ENCODE data around the gene CDC5L. TPM values are rescaled to one million over a fixed set of nuclear protein-coding genes. Genes with fewer than 3 reads are reported as not detected.

Gene CDC5L
- total RNA-seq, 1 experiment from 2014 or later, result 24.6 TPM

GRCh38 chr6:44470115-44470464 is 82.6 kb downstream of the CDC5L start:
- H3K4me3 ChIP-seq (replicated peaks in 1 of 2; ENCODE audit: low read depth in 1 of 2, low read length in 2 of 2), result no peak overlapping the region
- ChIA-PET RAD21 (ENCODE audit: low non-redundant PET in 1 of 2, low total read pairs in 2 of 2, uncharacterized antibody in 2 of 2, unreplicated experiment in 2 of 2) (no interaction called here), POLR2A (no interaction called here), CTCF (interaction anchor here (0.7 to 2.9 kb wide), 14 partner anchors 11 to 1453 kb away, joined by 3 to 24 read pairs (median 6); no protein-coding TSS in a partner anchor)
- H3K79me2 ChIP-seq (ENCODE audit: insufficient read depth, low read length), result no peaks in the 10 kb centered on the region
- no peak for ATAC-seq
- TF ChIP-seq TCF7L2 (IDR thresholded peaks at IDR 0.05; ENCODE audit: borderline replicate concordance, extremely low read depth, insufficient read depth, insufficient read length), result no peak
- TF ChIP-seq ELF1 (IDR thresholded peaks at IDR 0.05; ENCODE audit: borderline replicate concordance, low read depth), result no peak
- TF ChIP-seq, protein P1, sequence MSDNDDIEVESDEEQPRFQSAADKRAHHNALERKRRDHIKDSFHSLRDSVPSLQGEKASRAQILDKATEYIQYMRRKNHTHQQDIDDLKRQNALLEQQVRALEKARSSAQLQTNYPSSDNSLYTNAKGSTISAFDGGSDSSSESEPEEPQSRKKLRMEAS (IDR thresholded peaks at IDR 0.05), result no peak
- no peak for TF ChIP-seq POLR2AphosphoS5 (IDR thresholded peaks at IDR 0.05; ENCODE audit: low read depth, low read length)
- TF ChIP-seq SIN3A (IDR thresholded peaks at IDR 0.05; ENCODE audit: low read depth), result no peak
- H4K20me1 ChIP-seq (ENCODE audit: insufficient read depth), result no peaks in the 10 kb centered on the region
- H3K36me3 ChIP-seq (ENCODE audit: control insufficient read depth in 1 of 2, insufficient read depth in 2 of 2, low read length in 2 of 2), result no peaks in the 10 kb centered on the region
- no peaks in the 10 kb centered on the region for H3K9me2 ChIP-seq (ENCODE audit: insufficient read depth)
- no TSS peak for BruUV-seq (replicated peaks)
- H3K9me3 ChIP-seq (ENCODE audit: control insufficient read depth in 1 of 2, insufficient read depth in 1 of 2, low read depth in 1 of 2, low read length in 2 of 2), result no peaks in the 10 kb centered on the region
- peak overlapping the region; percentile 84 for H2AFZ ChIP-seq (ENCODE audit: low read depth, low read length, poor library complexity, severe bottlenecking)
- no peak for DNase-seq (ENCODE audit: low read depth, low spot score)
- peaks cover 3 to 10% of the 10 kb centered on the region in 2 experiments; a peak in 3 of 4 replicates for H3K4me1 ChIP-seq (ENCODE audit: control insufficient read depth in 1 of 2, insufficient read depth in 2 of 2, low read length in 2 of 2)
- intact Hi-C loops (cut with micrococcal nuclease), result loop anchor here (10.0 kb wide), 3 partner anchors 125 to 1245 kb away; no protein-coding TSS in a partner anchor
- H3K9ac ChIP-seq (ENCODE audit: low read length), result no peak overlapping the region
- H3K4me2 ChIP-seq (ENCODE audit: low read length), result peak overlapping the region; percentile 50
- no peaks in the 10 kb centered on the region for H3K27me3 ChIP-seq (ENCODE audit: insufficient read depth, low read length)
- no peak overlapping the region for H3K27ac ChIP-seq (ENCODE audit: low read depth, low read length)

DNA sequence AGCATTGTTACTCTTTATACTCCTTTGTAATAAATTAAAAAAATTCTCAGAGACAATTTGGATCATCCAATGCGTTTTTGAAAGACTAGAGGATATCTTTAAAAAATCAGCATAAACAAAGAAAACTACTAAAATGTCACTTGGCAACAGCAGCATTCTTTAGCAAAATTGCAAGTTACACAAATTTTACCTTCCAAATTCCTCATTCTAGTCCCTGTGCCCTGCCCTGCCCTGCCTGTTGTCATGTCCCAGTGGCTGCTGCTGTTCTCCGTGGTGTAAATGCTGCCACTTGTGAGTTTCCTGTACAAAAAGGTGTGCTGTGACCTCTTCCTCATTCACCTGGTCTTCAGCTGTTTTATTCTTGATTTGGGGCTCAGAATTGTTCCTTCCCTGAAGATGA is 83.2 kb downstream of the CDC5L start:
- H4K20me1 ChIP-seq (ENCODE audit: insufficient read depth), result no peaks in the 10 kb centered on the region
- BruUV-seq (replicated peaks), result no TSS peak
- no peaks in the 10 kb centered on the region for H3K36me3 ChIP-seq (ENCODE audit: control insufficient read depth in 1 of 2, insufficient read depth in 2 of 2, low read length in 2 of 2)
- no peak for DNase-seq (ENCODE audit: low read depth, low spot score)
- no peaks in the 10 kb centered on the region for H3K9me3 ChIP-seq (ENCODE audit: control insufficient read depth in 1 of 2, insufficient read depth in 1 of 2, low read depth in 1 of 2, low read length in 2 of 2)
- no peaks in the 10 kb centered on the region for H3K79me2 ChIP-seq (ENCODE audit: insufficient read depth, low read length)
- H3K4me1 ChIP-seq (ENCODE audit: control insufficient read depth in 1 of 2, insufficient read depth in 2 of 2, low read length in 2 of 2), result peaks cover 3 to 17% of the 10 kb centered on the region in 2 experiments; a peak in 3 of 4 replicates
- H2AFZ ChIP-seq (ENCODE audit: low read depth, low read length, poor library complexity, severe bottlenecking), result no peak overlapping the region
- RAD21 ChIA-PET (ENCODE audit: low non-redundant PET in 1 of 2, low total read pairs in 2 of 2, uncharacterized antibody in 2 of 2, unreplicated experiment in 2 of 2), result no interaction called here
- intact Hi-C loops (cut with micrococcal nuclease), result loop anchor here (10.0 kb wide), 3 partner anchors 124 to 1244 kb away; no protein-coding TSS in a partner anchor
- ATAC-seq, result no peak
- no peak overlapping the region for H3K27ac ChIP-seq (ENCODE audit: low read depth, low read length)
- no peaks in the 10 kb centered on the region for H3K27me3 ChIP-seq (ENCODE audit: insufficient read depth, low read length)
- no peak overlapping the region for H3K9ac ChIP-seq (ENCODE audit: low read length)
- H3K9me2 ChIP-seq (ENCODE audit: insufficient read depth), result no peaks in the 10 kb centered on the region
- POLR2A ChIA-PET, result no interaction called here
- H3K4me3 ChIP-seq (replicated peaks in 1 of 2; ENCODE audit: low read depth in 1 of 2, low read length in 2 of 2), result no peak overlapping the region
- TF ChIP-seq EGR1 (IDR thresholded peaks at IDR 0.05; ENCODE audit: low read depth) (no peak), TCF7L2 (IDR thresholded peaks at IDR 0.05; ENCODE audit: borderline replicate concordance, extremely low read depth, insufficient read depth, insufficient read length) (no peak), CTCF (IDR thresholded peaks at IDR 0.05 in 2 of 3, conservative IDR thresholded peaks at IDR 0.05 in 1 of 3; ENCODE audit: borderline replicate concordance in 1 of 3, insufficient read depth in 1 of 3, low read depth in 2 of 3, low read length in 2 of 3) (no peak), SP1 (IDR thresholded peaks at IDR 0.05; ENCODE audit: low read depth) (no peak), POLR2AphosphoS5 (IDR thresholded peaks at IDR 0.05; ENCODE audit: low read depth, low read length) (no peak), CBX3 (IDR thresholded peaks at IDR 0.05; ENCODE audit: low read depth) (no peak), RAD21 (IDR thresholded peaks at IDR 0.05; ENCODE audit: low read depth) (no peak), SRF (IDR thresholded peaks at IDR 0.05; ENCODE audit: low read depth) (no peak), POLR2A (IDR thresholded peaks at IDR 0.05; ENCODE audit: borderline replicate concordance, extremely low read depth, insufficient read depth, insufficient read length) (no peak), JUND (IDR thresholded peaks at IDR 0.05) (no peak), ELF1 (IDR thresholded peaks at IDR 0.05; ENCODE audit: borderline replicate concordance, low read depth) (no peak), YY1 (IDR thresholded peaks at IDR 0.05; ENCODE audit: extremely low read depth, insufficient replicate concordance, low read depth, low read length) (no peak), SIN3A (IDR thresholded peaks at IDR 0.05; ENCODE audit: low read depth) (no peak), ZFX (IDR thresholded peaks at IDR 0.05) (no peak), ZNF274 (IDR thresholded peaks at IDR 0.05; ENCODE audit: low read depth, low read length) (no peak), EZH2 (IDR thresholded peaks at IDR 0.05) (no peak), FOSL1 (IDR thresholded peaks at IDR 0.05; ENCODE audit: low read depth) (no peak), EZH2phosphoT487 (IDR thresholded peaks at IDR 0.05; ENCODE audit: borderline replicate concordance) (no peak)
- TF ChIP-seq, protein P2, sequence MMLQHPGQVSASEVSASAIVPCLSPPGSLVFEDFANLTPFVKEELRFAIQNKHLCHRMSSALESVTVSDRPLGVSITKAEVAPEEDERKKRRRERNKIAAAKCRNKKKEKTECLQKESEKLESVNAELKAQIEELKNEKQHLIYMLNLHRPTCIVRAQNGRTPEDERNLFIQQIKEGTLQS (IDR thresholded peaks at IDR 0.05), result no peak
- TF ChIP-seq, protein P1 (IDR thresholded peaks at IDR 0.05), result no peak
- no peak overlapping the region for H3K4me2 ChIP-seq (ENCODE audit: low read length)
- CTCF ChIA-PET, result interaction anchor here (0.7 to 1.8 kb wide), 5 partner anchors 17 to 1452 kb away, joined by 3 to 7 read pairs (median 4); no protein-coding TSS in a partner anchor
